ENCODE results near the gene DCLK1.

DCLK1 gene

GRCh38 chr13:35848336-35849255, 282.6 kb downstream of the DCLK1 start:
- DNase-seq (ENCODE audit: low read depth), result no peak
- no peak for TF ChIP-seq CTCF (conservative IDR thresholded peaks at IDR 0.05; ENCODE audit: low read depth, low read length)
- H3K4me3 ChIP-seq (ENCODE audit: low read depth, low read length), result no peak overlapping the region

GRCh38 chr13:35843272-35843671, 287.9 kb downstream of the DCLK1 start:
- no peak for TF ChIP-seq CTCF (conservative IDR thresholded peaks at IDR 0.05; ENCODE audit: low read depth, low read length)
- H3K4me3 ChIP-seq (ENCODE audit: low read depth, low read length), result no peak overlapping the region
- DNase-seq (ENCODE audit: low read depth), result no peak

GRCh38 chr13:35841060-35841521, 290.1 kb downstream of the DCLK1 start:
- no peak for DNase-seq (ENCODE audit: low read depth)
- no peak for TF ChIP-seq CTCF (conservative IDR thresholded peaks at IDR 0.05; ENCODE audit: low read depth, low read length)
- H3K4me3 ChIP-seq (ENCODE audit: low read depth, low read length), result no peak overlapping the region

- DNase-seq (ENCODE audit: low read depth), result no peak
- no peak overlapping the region for H3K4me3 ChIP-seq (ENCODE audit: low read depth, low read length)
- no peak for TF ChIP-seq CTCF (conservative IDR thresholded peaks at IDR 0.05; ENCODE audit: low read depth, low read length)
These were observed 291.4 kb downstream of the DCLK1 start for GRCh38 chr13:35839806-35840205.

- no peak overlapping the region for H3K4me3 ChIP-seq (ENCODE audit: low read depth, low read length)
- DNase-seq (ENCODE audit: low read depth), result peak; percentile 89
- TF ChIP-seq CTCF (conservative IDR thresholded peaks at IDR 0.05; ENCODE audit: low read depth, low read length), result no peak
These were observed 292.8 kb downstream of the DCLK1 start for GRCh38 chr13:35838356-35838755.

GRCh38 chr13:35836446-35836845, 294.7 kb downstream of the DCLK1 start:
- DNase-seq (ENCODE audit: low read depth), result no peak
- no peak overlapping the region for H3K4me3 ChIP-seq (ENCODE audit: low read depth, low read length)
- no peak for TF ChIP-seq CTCF (conservative IDR thresholded peaks at IDR 0.05; ENCODE audit: low read depth, low read length)

GRCh38 chr13:35835989-35836388, 295.2 kb downstream of the DCLK1 start:
- no peak overlapping the region for H3K4me3 ChIP-seq (ENCODE audit: low read depth, low read length)
- no peak for DNase-seq (ENCODE audit: low read depth)

More at GRCh38 chr13:35835989-35836388, 295.2 kb downstream of the DCLK1 start:
- TF ChIP-seq CTCF (conservative IDR thresholded peaks at IDR 0.05; ENCODE audit: low read depth, low read length), result no peak
